PC-3 (cell line): Measurements from ENCODE around the gene CTBP2. TPM values are rescaled to one million over a fixed set of nuclear protein-coding genes. Genes with fewer than 3 reads are reported as not detected.

Source experiments
- ATAC-seq: fragments of 200-7000 bp; cut with Tn5 transposase; 2 replicates; pipeline ENCODE4 v1.9.1; 2020; ENCODE audit warnings: mild to moderate bottlenecking, moderate library complexity
- BruUV-seq: library from RNA; stranded (reverse); fragments of 400-500 nt; replicated peaks from 2 replicates; lab custom pipeline; 2021; lab: Mats Ljungman, UMichigan
- CTCF ChIA-PET: fragments of 300-600 bp; sonication (Branson Sonifier 250); formaldehyde crosslinking; loops from one replicate; lab custom pipeline; 2022; ENCODE audit warnings: antibody characterized with exemption; lab: Charles Lee
- POLR2A ChIA-PET: fragments of 300-600 bp; sonication (Branson Sonifier 250); formaldehyde crosslinking; loops from one replicate; lab custom pipeline; 2022; ENCODE audit warnings: antibody characterized with exemption; ENCODE audit not compliant: unreplicated experiment; lab: Charles Lee
- DNase-seq: peaks from one replicate; pipeline ENCODE4 v3.0.0-alpha.2; 2015
- H2AFZ ChIP-seq: fragments of 300-600 bp; sonication (generic); 2 replicates; pipeline ENCODE4 v1.6.0; 2016; ENCODE audit warnings: antibody characterized with exemption, low read length
- H3F3A ChIP-seq: fragments of 300-600 bp; sonication (generic); one replicate; pipeline ENCODE4 v1.6.0; 2017; ENCODE audit warnings: antibody characterized with exemption, low read length, control low read depth, mild to moderate bottlenecking; ENCODE audit not compliant: unreplicated experiment
- H3K27ac ChIP-seq: fragments of 300-600 bp; sonication (generic); 2 replicates; pipeline ENCODE4 v1.5.1; 2016; ENCODE audit warnings: mild to moderate bottlenecking, low read length
- H3K27me3 ChIP-seq: fragments of 300-600 bp; sonication (generic); 2 replicates; pipeline ENCODE4 v1.6.1; 2016; ENCODE audit warnings: low read length, mixed read lengths
- H3K36me3 ChIP-seq: fragments of 300-600 bp; sonication (generic); 2 replicates; pipeline ENCODE4 v1.6.1; 2016; ENCODE audit warnings: low read depth, mixed run types, low read length, mixed read lengths
- H3K4me1 ChIP-seq: fragments of 300-600 bp; sonication (generic); 2 replicates; pipeline ENCODE4 v1.5.1; 2016; ENCODE audit warnings: low read length; ENCODE audit not compliant: insufficient read depth
- H3K4me2 ChIP-seq: fragments of 300-600 bp; sonication (generic); 2 replicates; pipeline ENCODE4 v1.6.0; 2016; ENCODE audit warnings: low read length
- H3K4me3 ChIP-seq: fragments of 300-600 bp; sonication (generic); 2 replicates; pipeline ENCODE4 v1.5.1; 2016; ENCODE audit warnings: mild to moderate bottlenecking, low read length, mixed read lengths
- H3K79me2 ChIP-seq: fragments of 300-600 bp; sonication (generic); 2 replicates; pipeline ENCODE4 v1.6.1; 2017; ENCODE audit warnings: low read length, mixed read lengths
- H3K9ac ChIP-seq: fragments of 300-600 bp; sonication (generic); 2 replicates; pipeline ENCODE4 v1.6.0; 2016; ENCODE audit warnings: mild to moderate bottlenecking, low read length
- H3K9me2 ChIP-seq: fragments of 300-600 bp; sonication (generic); replicated peaks from 2 replicates; pipeline ENCODE4 v1.6.1; 2016; ENCODE audit warnings: mixed run types, low read length, mixed read lengths
- H3K9me3 ChIP-seq: fragments of 300-600 bp; sonication (generic); 2 replicates; pipeline ENCODE4 v1.6.1; 2016; ENCODE audit warnings: low read length, mixed read lengths
- H4K20me1 ChIP-seq: fragments of 300-600 bp; sonication (generic); 2 replicates; pipeline ENCODE4 v1.6.1; 2016; ENCODE audit warnings: low read length, mixed read lengths
- CTCF ChIP-seq: fragments of 300-600 bp; sonication (generic); conservative IDR thresholded peaks from 2 replicates; pipeline ENCODE4 v1.5.1; 2017; ENCODE audit warnings: antibody characterized with exemption, low read depth, mild to moderate bottlenecking, low read length
- EZH2 ChIP-seq: fragments of 300-600 bp; sonication (generic); IDR thresholded peaks from one replicate; pipeline ENCODE4 v1.6.1; 2017; ENCODE audit warnings: antibody characterized with exemption, mild to moderate bottlenecking, low read length; ENCODE audit not compliant: unreplicated experiment
- EZH2phosphoT487 ChIP-seq: fragments of 300-600 bp; sonication (generic); IDR thresholded peaks from 2 replicates; pipeline ENCODE4 v1.6.1; 2018; ENCODE audit warnings: mild to moderate bottlenecking, antibody characterized with exemption, low read length, borderline replicate concordance
- intact Hi-C: fragments of 100-400 bp; cut with micrococcal nuclease; formaldehyde crosslinking; loops from 2 replicates; pipeline ENCODE4 v1.9.0; 2023
- total RNA-seq: library from RNA; depleted of rRNA; stranded (reverse); fragments of >200 nt; gene quantifications from 2 replicates; pipeline ENCODE4 v1.2.3, GENCODE V29; 2014

The CTBP2 gene
- total RNA-seq, 1 experiment from 2014 or later = 78.9 TPM

DNA sequence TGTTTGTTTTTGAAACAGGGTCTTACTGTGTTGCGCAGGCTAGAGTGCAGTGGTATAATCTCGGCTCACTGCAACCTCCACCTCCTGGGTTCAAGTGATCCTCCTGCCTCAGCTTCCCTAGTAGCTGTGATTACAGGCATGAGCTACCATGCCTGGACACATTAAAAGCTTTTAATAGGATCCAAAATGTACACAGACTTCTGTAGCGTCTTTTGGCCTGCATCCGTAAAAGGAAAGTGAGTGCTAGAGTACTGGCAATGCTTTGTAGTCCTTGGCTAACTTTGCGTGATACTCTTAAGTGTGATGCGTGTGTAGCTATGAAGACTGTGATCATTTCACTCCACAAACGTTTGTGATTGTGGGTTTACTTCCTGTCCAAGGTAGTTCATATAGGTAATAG, 205.1 kb downstream of the CTBP2 start:
- Histone ChIP-seq H3K4me1 (no peaks in the 10 kb centered on the region), H4K20me1 (peaks cover 7% of the 10 kb centered on the region; the same call in 1 of the 2 replicates), H3K9me2 (no peaks in the 10 kb centered on the region), H3K27ac (no peak overlapping the region), H3K9me3 (no peaks in the 10 kb centered on the region), H3K36me3 (no peaks in the 10 kb centered on the region), H3F3A (no peaks in the 10 kb centered on the region), H3K4me2 (no peak overlapping the region), H3K79me2 (peaks cover 82% of the 10 kb centered on the region), H3K9ac (no peak overlapping the region), H2AFZ (no peak overlapping the region), H3K27me3 (no peaks in the 10 kb centered on the region), H3K4me3 (no peak overlapping the region)
- ChIA-PET POLR2A (no interaction called here), CTCF (interaction anchor here (0.6 kb wide), 1 partner anchor 8 kb away, joined by 9 read pairs; no protein-coding TSS in a partner anchor)
- intact Hi-C loops = no loop called here
- ATAC-seq (no peak), DNase-seq (no peak)
- no peak for TF ChIP-seq EZH2phosphoT487
- no peak for TF ChIP-seq EZH2
- TF ChIP-seq CTCF = no peak
- BruUV-seq = no TSS peak

GRCh38 chr10:124953421-124953820, 206.9 kb downstream of the CTBP2 start:
- H3K27me3 ChIP-seq = no peaks in the 10 kb centered on the region
- TF ChIP-seq CTCF = no peak
- no peak for TF ChIP-seq EZH2phosphoT487
- no peak for TF ChIP-seq EZH2
- no peaks in the 10 kb centered on the region for H3K9me3 ChIP-seq
- H2AFZ ChIP-seq = no peak overlapping the region
- intact Hi-C loops = no loop called here
- no peak overlapping the region for H3K9ac ChIP-seq
- H3K36me3 ChIP-seq = no peaks in the 10 kb centered on the region
- H3K4me1 ChIP-seq = no peaks in the 10 kb centered on the region
- no peak overlapping the region for H3K4me3 ChIP-seq
- no TSS peak for BruUV-seq
- CTCF ChIA-PET = no interaction called here
- peaks cover 81% of the 10 kb centered on the region for H3K79me2 ChIP-seq
- ATAC-seq (no peak), DNase-seq (no peak)
- POLR2A ChIA-PET = no interaction called here
- peaks cover 3% of the 10 kb centered on the region; the same call in 1 of the 2 replicates for H4K20me1 ChIP-seq
- no peak overlapping the region for H3K4me2 ChIP-seq
- no peaks in the 10 kb centered on the region for H3K9me2 ChIP-seq
- no peak overlapping the region for H3K27ac ChIP-seq
- H3F3A ChIP-seq = no peaks in the 10 kb centered on the region

- Histone ChIP-seq H3K4me1 (no peaks in the 10 kb centered on the region), H4K20me1 (peaks cover 7% of the 10 kb centered on the region; the same call in 1 of the 2 replicates), H3K27me3 (no peaks in the 10 kb centered on the region), H3K79me2 (peaks cover 81% of the 10 kb centered on the region), H3K9ac (no peak overlapping the region), H3K4me2 (no peak overlapping the region), H3K4me3 (no peak overlapping the region), H3K36me3 (no peaks in the 10 kb centered on the region), H3K27ac (no peak overlapping the region), H3F3A (no peaks in the 10 kb centered on the region), H3K9me3 (no peaks in the 10 kb centered on the region), H3K9me2 (no peaks in the 10 kb centered on the region), H2AFZ (no peak overlapping the region)
- no peak for DNase-seq
- CTCF ChIA-PET = no interaction called here
- intact Hi-C loops = no loop called here
- BruUV-seq = no TSS peak
- TF ChIP-seq EZH2 (no peak), CTCF (no peak), EZH2phosphoT487 (no peak)
- ATAC-seq = no peak
- POLR2A ChIA-PET = no interaction called here
These were observed 208.2 kb downstream of the CTBP2 start for GRCh38 chr10:124952123-124952522.
